ENCODE data around the gene C2orf78.
A peak's percentile ranks its signal among the peaks of the same experiment; 100 is the strongest.

- TF ChIP-seq REST (IDR thresholded peaks at IDR 0.05; ENCODE audit: borderline replicate concordance) (no peak), REST (CRISPR knock-in tag; IDR thresholded peaks at IDR 0.05; ENCODE audit: low read depth) (no peak), DPF2 (IDR thresholded peaks at IDR 0.05) (peak; percentile 79), JUNB (CRISPR knock-in tag; conservative IDR thresholded peaks at IDR 0.05) (no peak), RAD21 (CRISPR knock-in tag; conservative IDR thresholded peaks at IDR 0.05 in 1 of 2, IDR thresholded peaks at IDR 0.05 in 1 of 2) (no peak), ZBTB7A (IDR thresholded peaks at IDR 0.05; ENCODE audit: borderline replicate concordance, control insufficient read depth, low read depth, low read length) (no peak), HIVEP1 (CRISPR knock-in tag; IDR thresholded peaks at IDR 0.05) (no peak), PBX2 (CRISPR knock-in tag; IDR thresholded peaks at IDR 0.05; ENCODE audit: low read depth) (no peak), PBX2 (tag; conservative IDR thresholded peaks at IDR 0.05; ENCODE audit: low read depth) (no peak), SRSF1 (IDR thresholded peaks at IDR 0.05; ENCODE audit: low read depth, low read length) (no peak), ZNF239 (CRISPR knock-in tag; IDR thresholded peaks at IDR 0.05) (no peak), CTCF (IDR thresholded peaks at IDR 0.05 in 2 of 3, conservative IDR thresholded peaks at IDR 0.05 in 1 of 3; ENCODE audit: insufficient read depth in 2 of 3, low read depth in 1 of 3, low read length in 3 of 3) (no peak), ZNF354B (CRISPR knock-in tag; IDR thresholded peaks at IDR 0.05) (no peak), TAF7 (tag; IDR thresholded peaks at IDR 0.05) (no peak), JUND (IDR thresholded peaks at IDR 0.05; ENCODE audit: borderline replicate concordance, low read depth, low read length) (peak; percentile 90), JUND (tag; IDR thresholded peaks at IDR 0.05; ENCODE audit: borderline replicate concordance, low read depth, low read length) (peak; percentile 88)
Measured at GRCh38 chr2:73852020-73852419, 68.0 kb downstream of the C2orf78 start.
